Measurements from ENCODE around the gene FRS2. TPM values are rescaled to one million over a fixed set of nuclear protein-coding genes. Genes with fewer than 3 reads are reported as not detected.

Gene FRS2
- total RNA-seq, 2 experiments from 2014 or later: 9.5 to 10.4 TPM

- Mint-ChIP-seq H3K4me1 (peaks cover 48% of the 10 kb centered on the region), H3K27ac (no peak overlapping the region), H3K4me3 (no peak overlapping the region), H3K9me3 (ENCODE audit: low read depth) (no peaks in the 10 kb centered on the region), H3K36me3 (ENCODE audit: low read depth) (peaks cover 14% of the 10 kb centered on the region), H3K27me3 (no peaks in the 10 kb centered on the region)
- intact Hi-C loops (cut with DNase I, micrococcal nuclease): no loop called here
- ATAC-seq (no peak), DNase-seq (no peak)
- POLR2A ChIA-PET: no interaction called here
- CTCF ChIA-PET: interaction anchor here (1.6 to 2.1 kb wide), 3 partner anchors 12 to 90 kb away, joined by 3 to 6 read pairs (median 4); no protein-coding TSS in a partner anchor
Observed at GRCh38 chr12:69480698-69481097, 10.5 kb downstream of the FRS2 start.

GRCh38 chr12:69481133-69481532, 10.9 kb downstream of the FRS2 start:
- H3K4me1 Mint-ChIP-seq: peaks cover 43% of the 10 kb centered on the region
- no peak overlapping the region for H3K27ac Mint-ChIP-seq
- intact Hi-C loops (cut with DNase I, micrococcal nuclease): no loop called here
- no peaks in the 10 kb centered on the region for H3K9me3 Mint-ChIP-seq (ENCODE audit: low read depth)
- ATAC-seq (no peak), DNase-seq (no peak)
- CTCF ChIA-PET: interaction anchor here (1.7 to 2.1 kb wide), 2 partner anchors 12 to 90 kb away, joined by 3 to 6 read pairs; no protein-coding TSS in a partner anchor
- POLR2A ChIA-PET: no interaction called here
- H3K4me3 Mint-ChIP-seq: no peak overlapping the region
- H3K27me3 Mint-ChIP-seq: no peaks in the 10 kb centered on the region
- H3K36me3 Mint-ChIP-seq (ENCODE audit: low read depth): peaks cover 14% of the 10 kb centered on the region

- no peak for DNase-seq
- peaks cover 48% of the 10 kb centered on the region for H3K4me1 Mint-ChIP-seq
- intact Hi-C loops (cut with DNase I, micrococcal nuclease): no loop called here
- H3K27me3 Mint-ChIP-seq: no peaks in the 10 kb centered on the region
- peaks cover 30% of the 10 kb centered on the region for H3K36me3 Mint-ChIP-seq (ENCODE audit: low read depth)
- no peak overlapping the region for H3K27ac Mint-ChIP-seq
- peaks cover 9% of the 10 kb centered on the region for H3K9me3 Mint-ChIP-seq (ENCODE audit: low read depth)
- no peak overlapping the region for H3K4me3 Mint-ChIP-seq
- ChIA-PET CTCF (interaction anchor here (1.1 kb wide), 2 partner anchors 9 to 10 kb away, joined by 3 read pairs; no protein-coding TSS in a partner anchor), POLR2A (no interaction called here)
- ATAC-seq: no peak
Observed at GRCh38 chr12:69483700-69484099, 13.5 kb downstream of the FRS2 start.

GRCh38 chr12:69484428-69484827, 14.2 kb downstream of the FRS2 start:
- no peak overlapping the region for H3K4me3 Mint-ChIP-seq
- intact Hi-C loops (cut with DNase I, micrococcal nuclease): no loop called here
- no peak for ATAC-seq

GRCh38 chr12:69490920-69491643, 20.9 kb downstream of the FRS2 start:
- Mint-ChIP-seq H3K4me3 (no peak overlapping the region), H3K9me3 (ENCODE audit: low read depth) (peaks cover 9% of the 10 kb centered on the region), H3K27me3 (no peaks in the 10 kb centered on the region), H3K27ac (no peak overlapping the region), H3K4me1 (peaks cover 13% of the 10 kb centered on the region), H3K36me3 (ENCODE audit: low read depth) (peaks cover 23% of the 10 kb centered on the region)
- intact Hi-C loops (cut with DNase I, micrococcal nuclease): no loop called here
- DNase-seq (no peak), ATAC-seq (no peak)
- ChIA-PET CTCF (interaction anchor here (0.6 to 0.9 kb wide), 2 partner anchors 74 to 587 kb away, joined by 3 read pairs; no protein-coding TSS in a partner anchor), POLR2A (no interaction called here)

More at GRCh38 chr12:69484428-69484827, 14.2 kb downstream of the FRS2 start:
- Mint-ChIP-seq H3K4me1 (peaks cover 44% of the 10 kb centered on the region), H3K27ac (no peak overlapping the region), H3K36me3 (ENCODE audit: low read depth) (peaks cover 30% of the 10 kb centered on the region), H3K9me3 (ENCODE audit: low read depth) (peaks cover 9% of the 10 kb centered on the region), H3K27me3 (no peaks in the 10 kb centered on the region)
- no peak for DNase-seq
- ChIA-PET POLR2A (interaction anchor here (0.6 kb wide), 1 partner anchor 25 kb away, joined by 3 read pairs; no protein-coding TSS in a partner anchor), CTCF (interaction anchor here (1.1 kb wide), 2 partner anchors 9 to 14 kb away, joined by 3 read pairs; no protein-coding TSS in a partner anchor)

- peaks cover 9% of the 10 kb centered on the region for H3K36me3 Mint-ChIP-seq (ENCODE audit: low read depth)
- H3K4me3 Mint-ChIP-seq: no peak overlapping the region
- no peaks in the 10 kb centered on the region for H3K27me3 Mint-ChIP-seq
- intact Hi-C loops (cut with DNase I, micrococcal nuclease): no loop called here
- no peak for DNase-seq
- no peak for ATAC-seq
- ChIA-PET POLR2A (no interaction called here), CTCF (interaction anchor here (0.8 to 2.0 kb wide), 4 partner anchors 12 to 75 kb away, joined by 3 to 6 read pairs (median 3); no protein-coding TSS in a partner anchor)
- no peak overlapping the region for H3K27ac Mint-ChIP-seq
- H3K4me1 Mint-ChIP-seq: peaks cover 16% of the 10 kb centered on the region
- H3K9me3 Mint-ChIP-seq (ENCODE audit: low read depth): peaks cover under 1% of the 10 kb centered on the region
Observed at GRCh38 chr12:69492739-69493138, 22.6 kb downstream of the FRS2 start.

GRCh38 chr12:69495071-69495470, 24.9 kb downstream of the FRS2 start:
- Mint-ChIP-seq H3K27ac (no peak overlapping the region), H3K27me3 (no peaks in the 10 kb centered on the region), H3K9me3 (ENCODE audit: low read depth) (no peaks in the 10 kb centered on the region), H3K4me3 (no peak overlapping the region), H3K36me3 (ENCODE audit: low read depth) (peaks cover 6% of the 10 kb centered on the region), H3K4me1 (peaks cover 32% of the 10 kb centered on the region)
- DNase-seq: no peak
- intact Hi-C loops (cut with DNase I, micrococcal nuclease): no loop called here
- CTCF ChIA-PET: no interaction called here
- ATAC-seq: no peak
- POLR2A ChIA-PET: no interaction called here

GRCh38 chr12:69497308-69498026, 27.3 kb downstream of the FRS2 start:
- Mint-ChIP-seq H3K9me3 (ENCODE audit: low read depth) (no peaks in the 10 kb centered on the region), H3K4me1 (peaks cover 40% of the 10 kb centered on the region), H3K36me3 (ENCODE audit: low read depth) (no peaks in the 10 kb centered on the region), H3K4me3 (no peak overlapping the region), H3K27ac (peak overlapping the region; percentile 29), H3K27me3 (no peaks in the 10 kb centered on the region)
- DNase-seq (no peak), ATAC-seq (peak; percentile 84)
- POLR2A ChIA-PET: no interaction called here
- intact Hi-C loops (cut with DNase I, micrococcal nuclease): no loop called here
- CTCF ChIA-PET: interaction anchor here (1.5 kb wide), 1 partner anchor 73 kb away, joined by 3 read pairs; no protein-coding TSS in a partner anchor

- ATAC-seq: no peak
- no peaks in the 10 kb centered on the region for H3K9me3 Mint-ChIP-seq (ENCODE audit: low read depth)
- H3K27ac Mint-ChIP-seq: no peak overlapping the region
- H3K27me3 Mint-ChIP-seq: no peaks in the 10 kb centered on the region
- H3K4me3 Mint-ChIP-seq: no peak overlapping the region
- peaks cover 50% of the 10 kb centered on the region for H3K4me1 Mint-ChIP-seq
- CTCF ChIA-PET: no interaction called here
- intact Hi-C loops (cut with DNase I, micrococcal nuclease): no loop called here
- POLR2A ChIA-PET: no interaction called here
- DNase-seq: no peak
- H3K36me3 Mint-ChIP-seq (ENCODE audit: low read depth): no peaks in the 10 kb centered on the region
Observed at GRCh38 chr12:69500631-69501030, 30.4 kb downstream of the FRS2 start.

- no peak overlapping the region for H3K4me3 Mint-ChIP-seq
- no peak for ATAC-seq
- H3K27me3 Mint-ChIP-seq: no peaks in the 10 kb centered on the region
- CTCF ChIA-PET: no interaction called here
- H3K4me1 Mint-ChIP-seq: peaks cover 50% of the 10 kb centered on the region
- intact Hi-C loops (cut with DNase I, micrococcal nuclease): no loop called here
- no peaks in the 10 kb centered on the region for H3K9me3 Mint-ChIP-seq (ENCODE audit: low read depth)
- H3K27ac Mint-ChIP-seq: no peak overlapping the region
- DNase-seq: no peak
- H3K36me3 Mint-ChIP-seq (ENCODE audit: low read depth): no peaks in the 10 kb centered on the region
- POLR2A ChIA-PET: no interaction called here
Observed at GRCh38 chr12:69501154-69501895, 31.1 kb downstream of the FRS2 start.

- CTCF ChIA-PET: interaction anchor here (0.8 to 1.3 kb wide), 4 partner anchors 13 to 347 kb away, joined by 3 read pairs; no protein-coding TSS in a partner anchor
- Mint-ChIP-seq H3K27me3 (no peaks in the 10 kb centered on the region), H3K9me3 (ENCODE audit: low read depth) (no peaks in the 10 kb centered on the region), H3K27ac (no peak overlapping the region), H3K4me3 (no peak overlapping the region), H3K4me1 (peaks cover 44% of the 10 kb centered on the region), H3K36me3 (ENCODE audit: low read depth) (peaks cover 1% of the 10 kb centered on the region)
- intact Hi-C loops (cut with DNase I, micrococcal nuclease): no loop called here
- DNase-seq (no peak), ATAC-seq (no peak)
- POLR2A ChIA-PET: no interaction called here
Observed at GRCh38 chr12:69502345-69503081, 32.3 kb downstream of the FRS2 start.
